COLO829 (cell line): ENCODE results near the gene CYP21A2.
"Not testable (repeated sequence)": the region's sequence is repeated elsewhere in the genome, so short reads cannot be mapped to it uniquely, and the experiment has no call there.

Experiments
- DNase-seq: peaks from one replicate; pipeline ENCODE4 v3.0.0; 2012; ENCODE audit warnings: low spot score

The CYP21A2 gene

DNA sequence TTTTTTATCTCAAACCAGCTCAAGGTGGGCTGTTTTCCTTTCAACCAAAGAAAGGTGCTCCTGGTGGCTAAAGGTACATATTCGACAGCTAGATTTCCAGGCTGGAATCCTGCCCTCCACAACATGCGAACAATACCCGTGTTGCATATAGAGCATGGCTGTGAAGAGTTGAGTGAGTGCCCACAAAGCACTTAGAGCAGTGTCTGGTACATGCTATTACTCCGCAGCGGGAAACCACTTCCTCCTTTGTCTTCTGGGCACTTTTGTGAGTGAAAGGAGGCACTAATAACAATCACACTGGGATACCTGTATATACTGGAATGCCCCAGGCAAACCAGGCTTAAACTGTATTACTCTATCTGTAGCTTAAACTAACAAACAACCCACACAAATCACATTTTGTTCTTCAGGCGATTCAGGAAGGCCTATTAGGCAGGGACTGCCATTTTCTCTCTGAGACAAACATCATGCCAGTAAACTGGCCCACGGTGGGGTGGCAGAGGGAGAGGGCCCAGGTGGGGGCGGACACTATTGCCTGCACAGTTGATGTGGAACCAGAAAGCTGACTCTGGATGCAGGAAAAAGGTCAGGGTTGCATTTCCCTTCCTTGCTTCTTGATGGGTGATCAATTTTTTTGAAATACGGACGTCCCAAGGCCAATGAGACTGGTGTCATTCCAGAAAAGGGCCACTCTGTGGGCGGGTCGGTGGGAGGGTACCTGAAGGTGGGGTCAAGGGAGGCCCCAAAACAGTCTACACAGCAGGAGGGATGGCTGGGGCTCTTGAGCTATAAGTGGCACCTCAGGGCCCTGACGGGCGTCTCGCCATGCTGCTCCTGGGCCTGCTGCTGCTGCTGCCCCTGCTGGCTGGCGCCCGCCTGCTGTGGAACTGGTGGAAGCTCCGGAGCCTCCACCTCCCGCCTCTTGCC lies at the start of gene CYP21A2:
TSS of gene CYP21A2 (plus strand) at position 818 of the 927 bp plus-strand sequence. CDS start at position 826, 8 bp downstream.
- DNase-seq = not testable (repeated sequence)

DNA sequence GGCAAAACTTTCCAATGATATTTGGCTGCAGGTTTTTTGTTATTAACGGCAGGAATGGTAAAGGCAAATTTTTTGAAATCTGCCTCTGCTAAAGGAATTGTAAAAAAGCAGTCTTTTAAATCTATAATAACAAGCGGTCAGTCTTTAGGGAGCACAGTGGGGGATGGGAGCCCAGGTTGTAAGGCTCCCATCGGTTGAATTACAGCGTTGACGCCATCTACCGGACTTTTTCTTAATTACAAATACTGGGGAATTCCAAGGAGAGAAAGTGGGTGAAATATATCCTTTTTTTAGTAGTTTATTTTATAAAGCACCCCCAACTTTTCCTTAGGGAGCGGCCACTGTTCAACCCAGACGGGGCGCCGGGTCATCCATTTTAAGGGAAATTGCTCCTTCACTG lies 48.9 kb upstream of the CYP21A2 start:
- DNase-seq = not testable (repeated sequence)

DNA sequence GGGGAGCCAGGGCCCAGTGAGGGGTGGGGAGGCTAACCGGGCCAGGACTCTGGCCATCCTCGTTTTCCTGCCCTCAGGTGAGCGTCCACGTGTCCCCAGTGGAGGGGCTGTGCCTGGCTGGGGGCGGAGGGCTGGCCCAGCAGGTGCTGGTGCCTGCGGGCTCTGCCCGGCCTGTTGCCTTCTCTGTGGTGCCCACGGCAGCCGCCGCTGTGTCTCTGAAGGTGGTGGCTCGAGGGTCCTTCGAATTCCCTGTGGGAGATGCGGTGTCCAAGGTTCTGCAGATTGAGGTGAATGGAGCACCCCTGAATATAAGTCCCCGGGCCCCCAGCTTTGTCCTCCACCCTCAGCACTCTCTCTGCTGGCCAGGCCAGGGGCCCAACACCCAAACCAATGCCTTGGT lies 43.8 kb upstream of the CYP21A2 start:
- not testable (repeated sequence) for DNase-seq

DNA sequence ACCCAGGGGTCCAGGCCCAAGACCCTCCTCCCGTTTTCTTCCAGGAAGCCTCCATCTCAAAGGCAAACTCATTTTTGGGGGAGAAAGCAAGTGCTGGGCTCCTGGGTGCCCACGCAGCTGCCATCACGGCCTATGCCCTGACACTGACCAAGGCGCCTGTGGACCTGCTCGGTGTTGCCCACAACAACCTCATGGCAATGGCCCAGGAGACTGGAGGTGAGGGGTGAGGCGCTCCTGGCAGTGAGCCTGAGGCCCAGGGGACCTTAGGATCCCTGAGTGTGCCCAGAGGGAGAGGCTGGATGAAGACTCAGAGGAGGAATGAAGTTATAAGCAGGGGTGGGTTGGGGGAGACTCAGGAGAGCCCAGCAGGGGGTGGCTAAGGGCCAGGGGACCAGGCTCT lies 41.8 kb upstream of the CYP21A2 start:
- not testable (repeated sequence) for DNase-seq

DNA sequence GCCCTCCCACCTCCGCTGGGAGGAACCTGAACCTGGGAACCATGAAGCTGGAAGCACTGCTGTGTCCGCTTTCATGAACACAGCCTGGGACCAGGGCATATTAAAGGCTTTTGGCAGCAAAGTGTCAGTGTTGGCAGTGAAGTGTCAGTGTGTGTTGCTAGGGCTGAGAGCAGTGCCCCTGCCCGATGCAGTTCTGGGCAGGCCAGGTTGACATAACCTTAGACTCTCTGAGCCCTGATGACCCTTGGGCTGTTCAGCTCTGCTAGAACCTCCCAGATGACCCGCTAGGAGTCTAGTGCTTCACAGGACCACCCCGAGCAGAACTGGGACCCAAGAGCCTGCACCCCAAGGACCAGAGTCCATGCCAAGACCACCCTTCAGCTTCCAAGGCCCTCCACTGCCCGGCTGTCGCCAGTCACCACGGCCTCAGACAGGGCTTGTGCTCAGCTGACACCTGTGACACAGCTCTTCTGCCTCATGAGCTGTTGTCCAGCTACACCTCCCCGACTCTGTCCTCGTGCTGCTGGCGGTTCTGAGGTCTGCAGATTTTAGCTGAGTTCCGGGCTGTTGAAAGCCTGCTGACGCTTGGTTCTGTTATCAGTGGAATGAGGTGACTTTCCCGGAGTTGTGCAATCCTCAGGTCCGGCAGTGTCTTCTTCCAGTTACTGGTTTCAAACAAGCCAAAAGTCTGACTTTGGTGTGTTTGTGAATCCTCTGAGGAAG lies 35.5 kb upstream of the CYP21A2 start:
- DNase-seq = not testable (repeated sequence)

DNA sequence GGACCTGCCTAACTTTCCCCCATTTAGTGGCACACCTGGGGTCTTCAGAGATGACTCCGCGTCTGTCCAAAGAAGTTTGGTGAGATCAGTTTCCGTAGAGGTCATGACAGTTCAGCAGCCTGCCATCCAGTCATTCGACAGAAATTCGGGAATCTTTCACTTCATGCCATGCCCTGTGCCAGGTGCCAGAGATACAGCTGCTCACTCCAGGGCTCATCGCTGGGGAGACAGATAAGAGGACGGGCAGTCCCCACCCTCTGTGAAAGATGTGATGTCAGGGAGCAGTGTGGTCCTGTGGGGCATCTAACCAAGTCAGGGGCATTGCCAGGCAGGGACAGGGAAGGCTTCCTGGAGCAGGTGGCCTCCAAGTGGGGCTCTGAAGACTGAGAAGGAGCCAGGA lies 34.9 kb upstream of the CYP21A2 start:
- not testable (repeated sequence) for DNase-seq

DNA sequence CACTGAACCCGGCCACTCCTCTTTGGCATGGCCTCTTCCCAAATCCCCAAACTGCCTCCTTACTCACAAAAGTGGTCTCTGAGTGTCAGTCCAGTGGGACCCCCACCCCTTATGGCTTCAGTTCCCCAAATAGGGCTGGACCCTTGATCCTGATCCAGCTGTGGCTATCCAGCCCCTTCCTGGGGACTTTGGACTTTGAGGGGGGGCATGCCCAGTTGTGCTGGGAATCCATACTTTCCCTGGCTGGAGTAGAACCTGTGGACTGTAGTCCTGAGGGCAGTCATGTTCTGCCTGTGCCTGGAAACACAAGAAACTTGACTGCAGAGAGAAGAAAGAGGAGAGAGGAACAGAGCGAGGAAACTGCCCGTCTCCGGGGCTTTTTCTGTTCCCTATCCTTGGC lies 33.8 kb upstream of the CYP21A2 start:
- DNase-seq = not testable (repeated sequence)

DNA sequence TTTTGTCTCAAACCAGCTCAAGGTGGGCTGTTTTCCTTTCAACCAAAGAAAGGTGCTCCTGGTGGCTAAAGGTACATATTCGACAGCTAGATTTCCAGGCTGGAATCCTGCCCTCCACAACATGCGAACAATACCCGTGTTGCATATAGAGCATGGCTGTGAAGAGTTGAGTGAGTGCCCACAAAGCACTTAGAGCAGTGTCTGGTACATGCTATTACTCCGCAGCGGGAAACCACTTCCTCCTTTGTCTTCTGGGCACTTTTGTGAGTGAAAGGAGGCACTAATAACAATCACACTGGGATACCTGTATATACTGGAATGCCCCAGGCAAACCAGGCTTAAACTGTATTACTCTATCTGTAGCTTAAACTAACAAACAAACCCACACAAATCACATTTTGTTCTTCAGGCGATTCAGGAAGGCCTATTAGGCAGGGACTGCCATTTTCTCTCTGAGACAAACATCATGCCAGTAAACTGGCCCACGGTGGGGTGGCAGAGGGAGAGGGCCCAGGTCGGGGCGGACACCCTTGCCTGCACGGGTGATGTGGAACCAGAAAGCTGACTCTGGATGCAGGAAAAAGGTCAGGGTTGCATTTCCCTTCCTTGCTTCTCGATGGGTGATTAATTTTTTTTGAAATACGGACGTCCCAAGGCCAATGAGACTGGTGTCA lies 33.2 kb upstream of the CYP21A2 start:
- not testable (repeated sequence) for DNase-seq

DNA sequence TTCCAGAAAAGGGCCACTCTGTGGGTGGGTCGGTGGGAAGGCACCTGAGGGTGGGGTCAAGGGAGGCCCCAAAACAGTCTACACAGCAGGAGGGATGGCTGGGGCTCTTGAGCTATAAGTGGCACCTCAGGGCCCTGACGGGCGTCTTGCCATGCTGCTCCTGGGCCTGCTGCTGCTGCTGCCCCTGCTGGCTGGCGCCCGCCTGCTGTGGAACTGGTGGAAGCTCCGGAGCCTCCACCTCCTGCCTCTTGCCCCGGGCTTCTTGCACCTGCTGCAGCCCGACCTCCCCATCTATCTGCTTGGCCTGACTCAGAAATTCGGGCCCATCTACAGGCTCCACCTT lies 32.7 kb upstream of the CYP21A2 start:
- DNase-seq = not testable (repeated sequence)

DNA sequence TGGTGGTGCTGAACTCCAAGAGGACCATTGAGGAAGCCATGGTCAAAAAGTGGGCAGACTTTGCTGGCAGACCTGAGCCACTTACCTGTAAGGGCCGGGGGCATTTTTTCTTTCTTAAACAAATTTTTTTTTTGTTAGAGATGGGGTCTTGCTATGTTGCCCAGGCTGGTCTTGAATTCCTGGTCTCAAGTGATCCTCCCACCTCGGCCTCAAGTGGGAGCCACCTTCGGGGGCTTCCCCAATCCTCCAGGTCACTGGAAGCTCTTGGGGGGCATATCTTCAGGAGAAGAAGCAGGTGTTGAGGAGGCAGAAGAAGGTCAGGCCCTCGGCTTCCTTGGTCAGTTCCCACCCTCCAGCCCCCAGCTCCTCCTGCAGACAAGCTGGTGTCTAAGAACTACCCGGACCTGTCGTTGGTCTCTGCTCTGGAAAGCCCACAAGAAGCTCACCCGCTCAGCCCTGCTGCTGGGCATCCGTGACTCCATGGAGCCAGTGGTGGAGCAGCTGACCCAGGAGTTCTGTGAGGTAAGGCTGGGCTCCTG lies 32.2 kb upstream of the CYP21A2 start:
- DNase-seq = not testable (repeated sequence)

DNA sequence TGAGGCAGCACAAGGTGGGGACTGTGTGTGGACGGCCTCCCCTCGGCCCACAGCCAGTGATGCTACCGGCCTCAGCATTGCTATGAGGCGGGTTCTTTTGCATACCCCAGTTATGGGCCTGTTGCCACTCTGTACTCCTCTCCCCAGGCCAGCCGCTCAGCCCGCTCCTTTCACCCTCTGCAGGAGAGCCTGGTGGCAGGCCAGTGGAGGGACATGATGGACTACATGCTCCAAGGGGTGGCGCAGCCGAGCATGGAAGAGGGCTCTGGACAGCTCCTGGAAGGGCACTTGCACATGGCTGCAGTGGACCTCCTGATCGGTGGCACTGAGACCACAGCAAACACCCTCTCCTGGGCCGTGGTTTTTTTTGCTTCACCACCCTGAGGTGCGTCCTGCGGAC lies 31.1 kb upstream of the CYP21A2 start:
- DNase-seq = not testable (repeated sequence)

DNA sequence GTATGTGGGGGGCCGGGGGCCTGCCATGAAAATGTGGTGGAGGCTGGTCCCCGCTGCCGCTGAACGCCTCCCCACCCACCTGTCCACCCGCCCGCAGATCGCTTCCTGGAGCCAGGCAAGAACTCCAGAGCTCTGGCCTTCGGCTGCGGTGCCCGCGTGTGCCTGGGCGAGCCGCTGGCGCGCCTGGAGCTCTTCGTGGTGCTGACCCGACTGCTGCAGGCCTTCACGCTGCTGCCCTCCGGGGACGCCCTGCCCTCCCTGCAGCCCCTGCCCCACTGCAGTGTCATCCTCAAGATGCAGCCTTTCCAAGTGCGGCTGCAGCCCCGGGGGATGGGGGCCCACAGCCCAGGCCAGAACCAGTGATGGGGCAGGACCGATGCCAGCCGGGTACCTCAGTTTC lies 30.2 kb upstream of the CYP21A2 start:
- not testable (repeated sequence) for DNase-seq

DNA sequence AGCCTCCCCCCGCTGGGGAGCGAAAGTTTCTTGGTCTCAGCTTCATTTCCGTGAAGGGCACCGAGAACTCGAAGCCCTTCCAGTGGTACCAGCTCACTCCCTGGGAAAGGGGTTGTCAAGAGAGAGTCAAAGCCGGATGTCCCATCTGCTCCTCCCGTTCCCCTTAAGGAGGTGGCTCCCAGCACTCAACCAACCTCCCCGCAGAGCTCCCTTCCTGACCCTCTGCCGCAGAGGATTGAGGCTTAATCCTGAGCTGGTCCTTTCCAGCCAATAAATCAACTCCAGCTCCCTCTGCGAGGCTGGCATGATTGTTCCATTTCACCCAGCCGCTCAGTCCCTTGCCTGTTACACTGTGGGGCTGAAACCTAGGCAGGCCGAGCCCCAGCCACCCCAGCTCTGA lies 29.6 kb upstream of the CYP21A2 start:
- not testable (repeated sequence) for DNase-seq

DNA sequence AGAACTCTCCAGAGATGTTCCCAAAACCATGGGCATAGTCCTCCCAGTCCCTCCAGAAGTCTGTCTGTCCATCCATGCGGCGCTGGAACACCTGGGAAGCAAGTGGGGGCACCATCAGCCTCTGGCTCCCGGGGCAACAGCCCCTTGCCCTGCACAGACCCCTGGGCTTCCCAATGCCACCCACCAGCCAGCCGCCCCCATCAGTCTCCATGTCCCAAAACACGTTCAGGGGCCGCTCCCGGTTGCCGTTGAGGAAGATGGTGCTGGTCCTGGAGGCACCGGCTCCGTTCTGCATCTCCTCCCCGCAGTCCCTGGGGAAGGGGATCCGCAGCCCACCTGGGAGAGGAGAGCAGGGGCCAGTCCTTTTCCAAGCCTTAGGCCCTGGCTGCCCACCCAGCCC lies 28.7 kb upstream of the CYP21A2 start:
- not testable (repeated sequence) for DNase-seq

DNA sequence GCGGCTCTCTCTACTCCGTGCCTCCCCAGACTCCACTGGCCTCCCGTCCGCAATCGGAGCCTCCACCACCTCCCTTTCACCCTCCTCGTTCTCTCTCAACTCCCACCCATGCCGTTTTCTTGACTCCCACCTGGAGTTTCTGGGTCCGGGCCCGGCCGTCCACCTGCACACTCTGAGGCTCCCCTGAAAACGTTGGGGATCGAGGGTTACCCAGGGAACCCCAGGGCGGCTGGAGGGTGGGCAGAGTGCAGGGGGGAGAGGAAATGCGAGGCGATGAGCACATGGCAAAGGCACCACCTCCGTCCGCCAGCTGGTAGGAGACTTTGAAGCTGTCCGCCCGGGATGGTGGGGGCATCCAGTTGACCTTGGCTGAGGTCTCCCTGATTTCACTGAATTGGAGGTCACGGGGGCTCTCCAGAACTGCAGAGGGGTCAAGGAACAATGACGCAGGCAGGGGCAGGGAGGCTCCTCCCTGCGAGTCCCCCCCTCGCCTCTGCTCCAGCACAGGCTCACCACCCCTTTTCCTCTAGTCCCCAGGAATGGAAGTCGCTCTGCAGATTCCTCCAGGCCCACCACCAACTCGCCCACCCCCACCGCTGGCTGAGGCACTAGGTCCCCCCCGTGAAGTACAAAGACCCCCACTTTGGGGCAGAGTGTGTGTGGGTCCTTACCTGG lies 27.2 kb upstream of the CYP21A2 start:
- not testable (repeated sequence) for DNase-seq

DNA sequence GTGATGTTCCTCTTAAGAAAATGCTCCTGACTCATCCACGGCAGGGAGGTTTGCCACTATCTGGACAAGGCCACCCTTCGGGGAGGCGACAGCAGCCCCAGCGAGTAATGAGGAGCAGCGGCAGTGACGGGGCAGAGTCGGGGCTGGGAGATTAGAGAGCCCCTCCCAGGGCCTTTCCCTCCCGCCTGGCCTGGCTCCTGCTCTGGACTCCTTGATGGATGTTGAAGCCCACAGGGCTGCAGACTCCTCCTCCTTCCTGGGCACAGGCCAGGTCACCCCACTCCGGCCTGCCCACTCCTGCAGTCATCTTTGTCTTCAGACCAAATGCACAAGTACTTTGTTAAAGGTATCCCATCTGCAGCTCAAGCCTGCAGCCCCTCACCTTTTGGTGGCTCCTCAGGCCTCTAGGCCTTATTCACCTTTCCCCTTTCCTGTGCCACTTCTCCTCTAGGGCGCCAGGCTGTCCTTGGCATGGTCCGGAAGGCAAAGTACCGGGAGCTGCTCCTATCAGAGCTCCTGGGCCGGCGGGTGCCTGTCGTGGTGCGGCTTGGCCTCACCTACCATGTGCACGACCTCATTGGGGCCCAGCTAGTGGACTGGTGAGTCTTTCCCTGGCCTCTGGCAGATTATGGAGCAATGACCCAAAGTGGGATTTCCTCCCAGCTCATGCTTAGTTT lies 25.1 kb upstream of the CYP21A2 start:
- not testable (repeated sequence) for DNase-seq

DNA sequence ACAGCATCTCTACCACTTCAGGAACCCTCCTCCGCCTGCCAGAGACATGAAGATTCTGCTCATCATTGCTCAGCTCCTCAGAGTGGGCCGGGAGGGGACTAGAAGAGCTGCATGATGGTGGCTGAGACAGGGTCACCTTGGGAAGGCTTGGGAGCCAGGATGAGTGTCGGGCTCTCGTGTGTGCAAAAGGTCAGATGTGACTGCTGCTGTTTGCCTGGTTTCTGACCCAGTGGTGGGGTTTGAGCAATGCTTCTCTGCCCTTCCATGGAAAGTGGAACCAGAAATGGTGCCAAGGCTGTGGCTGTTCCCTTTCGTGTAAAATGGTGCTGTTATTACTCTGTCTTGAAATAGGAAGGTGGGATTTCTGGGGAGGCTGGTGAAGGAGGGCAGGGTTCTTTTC lies 24.5 kb upstream of the CYP21A2 start:
- DNase-seq = not testable (repeated sequence)

DNA sequence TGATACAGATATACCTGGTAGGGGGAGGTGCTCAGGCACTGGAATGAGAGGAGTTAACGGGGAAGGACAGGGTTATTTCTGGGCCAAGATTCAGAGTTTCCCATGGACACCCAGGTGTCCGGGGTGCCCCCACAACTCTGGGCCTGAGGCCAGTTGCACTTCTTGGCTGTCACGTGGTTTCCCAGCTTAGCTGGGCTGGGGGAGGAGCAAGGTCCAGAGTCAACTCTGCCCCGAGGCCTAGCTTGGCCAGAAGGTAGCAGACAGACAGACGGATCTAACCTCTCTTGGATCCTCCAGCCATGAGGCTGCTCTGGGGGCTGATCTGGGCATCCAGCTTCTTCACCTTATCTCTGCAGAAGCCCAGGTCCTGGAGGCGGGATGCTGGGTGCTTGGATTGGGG lies 23.7 kb upstream of the CYP21A2 start, which contains the start of gene C4B:
TSS of gene C4B (plus strand) at position 249 of the 400 bp plus-strand sequence. CDS start at position 300, 51 bp downstream.
- DNase-seq = not testable (repeated sequence)

DNA sequence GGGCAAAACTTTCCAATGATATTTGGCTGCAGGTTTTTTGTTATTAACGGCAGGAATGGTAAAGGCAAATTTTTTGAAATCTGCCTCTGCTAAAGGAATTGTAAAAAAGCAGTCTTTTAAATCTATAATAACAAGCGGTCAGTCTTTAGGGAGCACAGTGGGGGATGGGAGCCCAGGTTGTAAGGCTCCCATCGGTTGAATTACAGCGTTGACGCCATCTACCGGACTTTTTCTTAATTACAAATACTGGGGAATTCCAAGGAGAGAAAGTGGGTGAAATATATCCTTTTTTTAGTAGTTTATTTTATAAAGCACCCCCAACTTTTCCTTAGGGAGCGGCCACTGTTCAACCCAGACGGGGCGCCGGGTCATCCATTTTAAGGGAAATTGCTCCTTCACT lies 16.1 kb upstream of the CYP21A2 start:
- DNase-seq = not testable (repeated sequence)

DNA sequence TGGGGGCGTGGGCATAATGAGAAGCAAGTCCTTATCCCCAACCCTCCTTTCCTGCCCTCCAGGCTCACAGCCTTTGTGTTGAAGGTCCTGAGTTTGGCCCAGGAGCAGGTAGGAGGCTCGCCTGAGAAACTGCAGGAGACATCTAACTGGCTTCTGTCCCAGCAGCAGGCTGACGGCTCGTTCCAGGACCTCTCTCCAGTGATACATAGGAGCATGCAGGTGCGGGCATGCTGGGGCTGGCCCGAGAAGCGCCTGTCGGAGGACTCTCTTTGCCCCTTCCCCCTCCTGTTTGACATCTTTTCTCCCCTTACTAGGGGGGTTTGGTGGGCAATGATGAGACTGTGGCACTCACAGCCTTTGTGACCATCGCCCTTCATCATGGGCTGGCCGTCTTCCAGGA lies 9.6 kb upstream of the CYP21A2 start:
- DNase-seq = not testable (repeated sequence)

DNA sequence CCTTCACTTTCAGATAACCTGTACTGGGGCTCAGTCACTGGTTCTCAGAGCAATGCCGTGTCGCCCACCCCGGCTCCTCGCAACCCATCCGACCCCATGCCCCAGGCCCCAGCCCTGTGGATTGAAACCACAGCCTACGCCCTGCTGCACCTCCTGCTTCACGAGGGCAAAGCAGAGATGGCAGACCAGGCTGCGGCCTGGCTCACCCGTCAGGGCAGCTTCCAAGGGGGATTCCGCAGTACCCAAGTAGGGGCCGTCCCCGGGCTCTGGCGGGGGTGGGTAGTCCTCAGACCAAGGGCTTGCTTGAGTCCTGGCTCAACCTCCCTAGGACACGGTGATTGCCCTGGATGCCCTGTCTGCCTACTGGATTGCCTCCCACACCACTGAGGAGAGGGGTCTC lies 8.7 kb upstream of the CYP21A2 start:
- DNase-seq = not testable (repeated sequence)
